HG02678 (cell line): ENCODE measurements around the gene UBAP2.
A peak's percentile ranks its signal among the peaks of the same experiment; 100 is the strongest.

ENCODE experiments used
- ATAC-seq: cut with Tn5 transposase; IDR thresholded peaks from one replicate; pipeline ENCODE4 v1.9.1; 2021; ENCODE audit warnings: mild to moderate bottlenecking, moderate library complexity; ENCODE audit not compliant: unreplicated experiment

The UBAP2 gene, protein sequence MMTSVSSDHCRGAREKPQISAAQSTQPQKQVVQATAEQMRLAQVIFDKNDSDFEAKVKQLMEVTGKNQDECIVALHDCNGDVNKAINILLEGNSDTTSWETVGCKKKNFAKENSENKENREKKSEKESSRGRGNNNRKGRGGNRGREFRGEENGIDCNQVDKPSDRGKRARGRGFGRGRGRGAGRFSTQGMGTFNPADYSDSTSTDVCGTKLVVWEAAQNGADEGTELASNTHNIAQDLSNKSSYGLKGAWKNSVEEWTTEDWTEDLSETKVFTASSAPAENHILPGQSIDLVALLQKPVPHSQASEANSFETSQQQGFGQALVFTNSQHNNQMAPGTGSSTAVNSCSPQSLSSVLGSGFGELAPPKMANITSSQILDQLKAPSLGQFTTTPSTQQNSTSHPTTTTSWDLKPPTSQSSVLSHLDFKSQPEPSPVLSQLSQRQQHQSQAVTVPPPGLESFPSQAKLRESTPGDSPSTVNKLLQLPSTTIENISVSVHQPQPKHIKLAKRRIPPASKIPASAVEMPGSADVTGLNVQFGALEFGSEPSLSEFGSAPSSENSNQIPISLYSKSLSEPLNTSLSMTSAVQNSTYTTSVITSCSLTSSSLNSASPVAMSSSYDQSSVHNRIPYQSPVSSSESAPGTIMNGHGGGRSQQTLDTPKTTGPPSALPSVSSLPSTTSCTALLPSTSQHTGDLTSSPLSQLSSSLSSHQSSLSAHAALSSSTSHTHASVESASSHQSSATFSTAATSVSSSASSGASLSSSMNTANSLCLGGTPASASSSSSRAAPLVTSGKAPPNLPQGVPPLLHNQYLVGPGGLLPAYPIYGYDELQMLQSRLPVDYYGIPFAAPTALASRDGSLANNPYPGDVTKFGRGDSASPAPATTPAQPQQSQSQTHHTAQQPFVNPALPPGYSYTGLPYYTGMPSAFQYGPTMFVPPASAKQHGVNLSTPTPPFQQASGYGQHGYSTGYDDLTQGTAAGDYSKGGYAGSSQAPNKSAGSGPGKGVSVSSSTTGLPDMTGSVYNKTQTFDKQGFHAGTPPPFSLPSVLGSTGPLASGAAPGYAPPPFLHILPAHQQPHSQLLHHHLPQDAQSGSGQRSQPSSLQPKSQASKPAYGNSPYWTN

DNA sequence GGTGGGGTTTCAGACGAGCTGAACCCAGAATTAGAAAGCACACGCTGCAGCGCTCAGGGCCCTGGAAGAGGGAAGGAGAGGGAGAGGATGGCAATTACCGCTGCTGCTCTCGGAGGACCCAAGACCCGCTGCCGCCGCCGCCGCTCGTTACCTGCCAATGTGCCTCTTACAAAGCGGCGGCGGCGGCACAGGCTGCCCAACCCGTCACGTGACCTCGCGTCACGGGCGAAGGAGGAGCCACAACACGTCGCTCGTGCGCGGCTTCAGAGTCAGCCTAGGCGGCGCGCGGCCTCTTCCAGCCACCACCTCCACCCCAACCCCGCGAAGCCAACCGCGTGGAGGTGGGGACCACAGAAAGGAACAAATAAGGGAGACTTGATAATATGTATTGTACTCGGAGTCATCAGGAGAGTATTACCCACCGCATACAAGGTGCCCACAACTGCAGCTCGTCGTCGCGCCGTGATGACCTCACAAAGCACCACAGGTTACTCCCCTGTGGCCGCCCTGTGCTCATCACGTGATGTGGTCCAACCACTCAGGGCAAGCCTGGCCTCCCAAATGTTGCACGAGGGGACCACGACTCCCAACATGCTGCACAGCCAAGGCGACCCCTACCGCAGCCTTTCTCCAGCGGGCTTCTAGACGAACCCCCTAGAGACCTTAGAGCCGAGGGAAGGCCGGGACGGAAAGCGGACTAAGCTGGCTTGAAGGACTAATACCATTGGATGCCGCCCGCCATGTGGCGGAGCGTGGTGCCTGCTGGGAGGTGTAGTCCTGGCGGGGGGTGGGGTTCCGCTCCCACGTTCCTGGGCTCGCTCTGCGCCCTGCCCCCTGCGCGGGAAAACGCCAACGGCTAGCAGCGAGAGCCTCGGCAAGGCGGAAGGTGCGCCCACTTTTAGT lies at the start of gene UBAP2:
TSS of gene UBAP2 (minus strand) at position 161 of the 903 bp plus-strand sequence. CDS start 31,739 bp downstream, outside the sequence.
- peak; percentile 73 for ATAC-seq

DNA sequence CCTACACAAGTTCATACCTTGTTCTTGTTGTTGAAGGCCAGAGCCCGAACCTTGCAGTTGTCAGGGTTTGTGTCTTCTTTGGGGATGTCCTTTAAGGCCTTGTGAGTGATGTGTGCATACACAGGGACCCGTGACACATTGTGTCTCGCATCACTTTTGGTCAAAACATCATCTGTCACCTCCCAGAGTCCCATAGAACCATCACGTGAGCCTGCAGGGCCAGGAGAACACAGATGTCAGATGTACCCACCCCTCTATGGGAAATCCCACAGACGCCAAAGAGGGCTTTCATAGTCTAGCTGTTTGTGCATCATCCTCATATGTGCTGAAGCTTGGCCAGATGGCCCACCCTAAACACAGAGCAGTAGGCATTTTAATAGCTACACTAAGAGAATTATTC lies 49.6 kb upstream of the UBAP2 start:
- peak; percentile 75 for ATAC-seq

GRCh38 chr9:34097865-34098264 lies 49.2 kb upstream of the UBAP2 start:
- peak; percentile 86 for ATAC-seq

DNA sequence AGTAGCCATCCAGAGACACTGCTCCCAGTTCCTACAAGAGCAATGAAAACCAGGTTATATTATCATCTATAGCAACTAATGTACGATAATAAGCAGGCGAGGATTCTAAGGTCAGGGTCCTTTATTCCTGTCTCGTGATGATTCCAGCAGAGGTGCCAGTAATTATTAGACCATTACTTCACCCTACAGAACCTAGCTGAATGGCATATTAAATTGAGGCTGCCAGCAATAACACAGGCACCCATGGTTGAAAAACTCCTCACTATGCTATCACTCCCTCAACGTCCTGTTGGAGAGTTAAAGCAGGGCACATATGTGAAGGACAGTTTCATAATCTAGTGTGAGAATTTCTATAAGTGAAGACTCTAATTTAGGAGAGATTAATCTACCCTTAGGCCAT lies 48.1 kb upstream of the UBAP2 start:
- no peak for ATAC-seq

DNA sequence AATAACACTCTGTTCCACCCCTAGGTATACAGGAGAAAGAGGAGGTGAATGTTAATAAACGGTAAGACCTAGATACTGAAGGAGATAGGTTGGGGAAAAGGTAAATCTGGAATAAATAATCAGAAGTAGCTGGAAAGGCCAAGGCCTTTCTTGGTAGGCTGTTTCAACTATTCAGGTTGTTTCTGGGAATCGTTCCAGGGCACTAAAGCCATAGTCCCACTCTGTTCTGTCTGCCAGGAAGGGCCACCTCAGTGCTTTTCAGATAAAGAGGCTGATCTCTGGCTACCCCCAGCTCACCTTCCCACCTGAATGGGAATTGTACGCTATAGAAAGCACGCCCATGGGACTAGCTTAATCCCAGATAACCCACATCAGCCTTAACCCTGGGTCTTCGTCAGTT lies 44.9 kb upstream of the UBAP2 start:
- ATAC-seq, result no peak

DNA sequence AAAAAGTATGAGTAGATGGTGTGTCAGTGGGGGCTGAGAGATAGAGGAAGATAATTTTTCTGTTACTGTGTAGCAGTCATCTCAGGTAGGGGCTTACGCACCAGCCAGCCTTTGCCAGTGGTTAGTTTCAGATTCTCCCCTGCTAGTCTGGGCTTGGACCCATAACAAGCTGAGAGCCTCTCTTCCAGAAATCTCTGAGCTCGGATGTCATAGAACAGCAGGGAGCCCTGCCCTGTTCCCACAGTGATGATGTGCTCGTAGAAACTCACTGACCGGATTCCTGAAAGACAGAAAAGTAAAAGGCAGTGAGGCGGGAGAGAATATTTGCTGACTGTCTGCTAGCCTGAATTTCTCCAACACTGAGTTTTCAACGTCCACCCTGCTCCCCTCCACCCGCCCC lies 40.6 kb upstream of the UBAP2 start:
- ATAC-seq, result no peak

- no peak for ATAC-seq
These were observed 38.7 kb upstream of the UBAP2 start for GRCh38 chr9:34087370-34087769.

GRCh38 chr9:34086864-34087263 lies 38.2 kb upstream of the UBAP2 start:
- ATAC-seq, result no peak

- no peak for ATAC-seq
These were observed 37.2 kb upstream of the UBAP2 start for GRCh38 chr9:34085581-34086500.

GRCh38 chr9:34084562-34084961 lies 35.9 kb upstream of the UBAP2 start:
- no peak for ATAC-seq

- no peak for ATAC-seq
These were observed 30.5 kb upstream of the UBAP2 start for GRCh38 chr9:34079181-34079580.

DNA sequence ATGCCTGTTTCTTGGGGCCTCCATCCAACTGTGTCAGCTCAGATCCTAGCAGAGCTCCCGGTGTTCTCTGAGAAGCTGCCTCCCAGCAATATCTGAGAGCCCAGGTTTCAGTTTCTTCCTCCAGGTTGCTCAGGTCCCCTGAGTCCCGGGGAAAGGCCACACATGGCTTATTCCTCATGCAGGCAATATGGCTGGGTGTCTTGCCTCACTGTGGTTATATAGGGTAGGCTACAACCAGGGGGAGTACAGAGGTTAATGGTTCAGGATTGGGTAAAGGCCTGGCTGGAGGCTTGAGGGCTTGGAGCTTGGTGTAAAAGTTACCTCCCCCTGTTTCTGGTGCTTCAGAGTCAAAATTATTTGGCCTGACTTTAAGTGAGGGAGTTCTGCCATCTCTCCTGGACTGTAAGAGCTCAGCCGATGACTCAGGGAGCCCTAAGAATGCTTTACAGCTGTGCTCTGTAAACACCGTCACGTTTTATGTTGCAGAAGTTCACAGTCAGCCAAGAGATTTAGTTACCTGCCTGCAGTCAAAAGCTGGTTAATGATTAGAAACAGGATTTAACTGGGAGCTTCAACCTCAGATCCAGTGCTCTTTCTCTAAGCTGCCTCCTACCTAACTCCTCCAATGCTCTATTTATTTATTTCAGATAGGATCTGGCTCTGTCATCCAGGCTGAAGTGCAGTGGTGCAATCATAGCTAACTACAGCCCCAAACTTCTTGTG lies 24.3 kb upstream of the UBAP2 start:
- ATAC-seq, result no peak

- no peak for ATAC-seq
These were observed 23.7 kb upstream of the UBAP2 start for GRCh38 chr9:34072410-34072809.

DNA sequence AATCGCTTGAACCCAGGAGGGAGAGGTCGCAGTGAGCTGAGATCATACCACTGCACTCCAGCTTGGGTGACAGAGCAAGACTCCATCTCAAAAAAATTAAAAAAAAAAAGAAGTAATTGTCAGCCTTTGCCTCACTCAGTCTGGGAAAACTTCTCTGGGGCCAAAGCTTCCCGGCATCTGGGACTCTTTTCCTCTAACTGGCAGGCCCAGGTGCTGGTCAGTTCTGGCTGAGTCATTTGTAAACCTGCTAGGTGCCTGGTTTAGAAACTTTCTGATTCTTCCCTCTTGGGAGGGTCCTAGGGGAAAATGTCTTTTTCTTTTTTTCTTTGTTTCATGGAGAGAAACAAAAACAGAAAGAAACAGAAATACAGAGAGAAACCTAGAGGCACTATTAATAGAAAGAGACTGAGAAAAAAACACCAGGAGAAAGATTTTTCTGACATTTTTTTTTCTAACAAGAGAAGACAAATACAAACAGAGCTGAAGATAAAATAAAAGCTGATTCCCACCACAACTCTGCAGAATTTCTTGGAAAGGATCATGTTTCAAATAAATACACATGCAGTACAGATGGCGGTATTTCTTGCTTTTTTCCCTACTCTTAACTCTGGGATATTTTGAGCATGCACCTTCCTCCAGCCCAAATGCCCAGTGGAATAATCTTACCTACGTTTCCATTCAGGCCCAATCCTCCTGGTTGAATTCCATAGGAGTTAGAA lies 22.1 kb upstream of the UBAP2 start:
- no peak for ATAC-seq

GRCh38 chr9:34069831-34070230 lies 21.1 kb upstream of the UBAP2 start:
- no peak for ATAC-seq

GRCh38 chr9:34065541-34065940 lies 16.9 kb upstream of the UBAP2 start:
- no peak for ATAC-seq

DNA sequence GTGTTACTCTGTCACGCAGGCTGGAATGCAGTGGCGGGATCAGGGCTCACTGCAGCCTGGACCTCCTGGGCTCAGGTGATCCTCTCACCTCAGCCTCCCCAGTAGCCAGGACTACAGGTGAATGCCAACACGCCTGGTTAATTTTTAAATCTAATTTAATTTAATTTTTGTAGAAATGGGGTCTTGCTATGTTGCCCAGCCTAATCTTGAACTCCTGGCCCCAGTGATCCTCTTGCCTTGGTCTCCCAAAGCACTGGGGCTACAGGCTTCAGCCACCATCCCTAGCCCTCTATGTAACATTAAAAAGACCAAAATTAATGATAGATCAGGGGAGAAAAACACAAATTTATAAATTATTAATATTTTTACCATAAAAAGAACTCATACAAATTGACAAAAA lies 11.3 kb upstream of the UBAP2 start:
- ATAC-seq, result no peak

DNA sequence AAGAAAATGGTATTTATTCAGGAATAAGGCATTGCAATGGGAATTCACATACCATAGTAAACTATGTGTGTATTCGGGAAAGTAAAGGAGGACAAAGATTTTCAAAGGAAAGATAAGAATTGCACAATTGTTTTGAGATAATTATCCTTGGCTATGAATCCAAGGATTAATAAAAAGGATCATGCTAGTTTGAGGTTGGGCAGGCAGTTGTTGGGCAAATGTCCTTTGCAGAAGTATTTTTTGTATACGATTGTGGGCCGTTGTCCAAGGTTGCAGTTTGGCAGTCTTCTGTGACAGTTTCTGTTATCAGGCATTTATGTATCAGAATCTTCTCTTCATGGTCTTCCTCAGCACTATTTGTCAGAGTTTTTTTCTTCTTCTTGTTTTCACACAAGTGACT lies 10.6 kb upstream of the UBAP2 start:
- ATAC-seq, result no peak
